GM21526 (cell line): ENCODE data around the gene NLRX1.
"Not testable (repeated sequence)": the region's sequence is repeated elsewhere in the genome, so short reads cannot be mapped to it uniquely, and the experiment has no call there.

Experiments used
- ATAC-seq: cut with Tn5 transposase; IDR thresholded peaks from one replicate; pipeline ENCODE4 v1.9.1; 2021; ENCODE audit warnings: moderate library complexity; ENCODE audit not compliant: unreplicated experiment, low FRiP score

The NLRX1 gene, protein sequence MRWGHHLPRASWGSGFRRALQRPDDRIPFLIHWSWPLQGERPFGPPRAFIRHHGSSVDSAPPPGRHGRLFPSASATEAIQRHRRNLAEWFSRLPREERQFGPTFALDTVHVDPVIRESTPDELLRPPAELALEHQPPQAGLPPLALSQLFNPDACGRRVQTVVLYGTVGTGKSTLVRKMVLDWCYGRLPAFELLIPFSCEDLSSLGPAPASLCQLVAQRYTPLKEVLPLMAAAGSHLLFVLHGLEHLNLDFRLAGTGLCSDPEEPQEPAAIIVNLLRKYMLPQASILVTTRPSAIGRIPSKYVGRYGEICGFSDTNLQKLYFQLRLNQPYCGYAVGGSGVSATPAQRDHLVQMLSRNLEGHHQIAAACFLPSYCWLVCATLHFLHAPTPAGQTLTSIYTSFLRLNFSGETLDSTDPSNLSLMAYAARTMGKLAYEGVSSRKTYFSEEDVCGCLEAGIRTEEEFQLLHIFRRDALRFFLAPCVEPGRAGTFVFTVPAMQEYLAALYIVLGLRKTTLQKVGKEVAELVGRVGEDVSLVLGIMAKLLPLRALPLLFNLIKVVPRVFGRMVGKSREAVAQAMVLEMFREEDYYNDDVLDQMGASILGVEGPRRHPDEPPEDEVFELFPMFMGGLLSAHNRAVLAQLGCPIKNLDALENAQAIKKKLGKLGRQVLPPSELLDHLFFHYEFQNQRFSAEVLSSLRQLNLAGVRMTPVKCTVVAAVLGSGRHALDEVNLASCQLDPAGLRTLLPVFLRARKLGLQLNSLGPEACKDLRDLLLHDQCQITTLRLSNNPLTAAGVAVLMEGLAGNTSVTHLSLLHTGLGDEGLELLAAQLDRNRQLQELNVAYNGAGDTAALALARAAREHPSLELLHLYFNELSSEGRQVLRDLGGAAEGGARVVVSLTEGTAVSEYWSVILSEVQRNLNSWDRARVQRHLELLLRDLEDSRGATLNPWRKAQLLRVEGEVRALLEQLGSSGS

DNA sequence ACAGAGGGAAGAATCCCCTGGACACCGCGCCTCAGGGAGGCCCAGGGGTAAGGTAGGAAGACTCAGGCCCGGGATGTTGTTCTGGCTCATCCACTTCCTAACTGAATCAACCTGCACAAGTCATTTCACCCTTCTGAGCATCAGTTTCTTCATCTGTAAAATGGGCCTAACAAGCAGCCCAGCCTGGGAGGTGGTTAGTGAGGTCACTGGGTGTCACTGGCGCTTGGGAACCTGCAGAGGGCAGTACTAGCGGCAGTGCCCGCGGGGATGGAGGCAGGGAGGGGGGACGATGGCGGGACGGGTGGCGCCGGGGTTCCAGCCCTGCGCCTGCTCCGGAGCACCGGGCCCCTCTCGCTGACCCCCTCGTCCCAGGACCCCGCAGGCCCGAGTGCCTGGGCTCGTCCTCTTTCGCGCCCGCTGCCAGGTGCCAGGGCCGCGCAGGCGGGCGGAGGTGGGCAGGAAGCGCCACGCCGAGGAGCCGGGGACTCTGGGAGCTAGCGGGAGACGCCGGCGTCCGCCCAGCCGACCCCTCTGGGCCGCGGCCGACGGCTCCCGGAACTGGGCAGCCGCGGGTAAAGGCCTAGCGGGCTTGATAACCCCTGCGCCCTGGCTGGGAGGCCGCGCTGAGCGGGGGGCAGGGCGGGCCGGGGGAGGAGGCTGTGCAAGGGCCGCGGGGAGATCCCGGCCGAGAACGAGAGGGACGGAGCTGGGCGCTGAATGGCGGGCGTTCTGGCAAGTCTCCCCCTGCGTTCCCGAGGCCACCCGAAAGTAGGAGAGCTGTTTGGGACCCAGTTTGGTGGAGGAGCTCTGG, at the start of gene NLRX1:
NLRX1 (plus strand) TSS at position 255 of the 811 bp plus-strand sequence. CDS start 2,679 bp downstream, outside the sequence.
- peak; percentile 87 for ATAC-seq

DNA sequence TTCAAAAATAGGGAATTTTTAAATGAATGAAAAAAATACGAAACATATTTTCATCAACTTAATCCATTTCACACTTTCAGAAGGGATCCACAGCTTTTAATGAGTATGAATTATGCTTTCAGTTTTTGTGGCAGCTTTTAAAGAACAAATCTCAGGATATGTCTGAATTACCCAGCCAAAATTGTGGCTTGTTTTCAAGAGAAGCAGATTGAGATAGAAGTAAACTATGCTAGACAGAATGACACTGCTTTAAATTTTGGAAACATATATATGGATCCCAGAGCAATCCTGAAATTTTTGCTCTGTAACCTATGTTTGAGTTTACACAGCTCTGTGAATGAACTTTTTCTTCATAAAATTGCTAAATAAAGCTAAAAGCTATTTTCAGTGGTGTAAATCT, 49.6 kb upstream of the NLRX1 start:
- ATAC-seq, result no peak

DNA sequence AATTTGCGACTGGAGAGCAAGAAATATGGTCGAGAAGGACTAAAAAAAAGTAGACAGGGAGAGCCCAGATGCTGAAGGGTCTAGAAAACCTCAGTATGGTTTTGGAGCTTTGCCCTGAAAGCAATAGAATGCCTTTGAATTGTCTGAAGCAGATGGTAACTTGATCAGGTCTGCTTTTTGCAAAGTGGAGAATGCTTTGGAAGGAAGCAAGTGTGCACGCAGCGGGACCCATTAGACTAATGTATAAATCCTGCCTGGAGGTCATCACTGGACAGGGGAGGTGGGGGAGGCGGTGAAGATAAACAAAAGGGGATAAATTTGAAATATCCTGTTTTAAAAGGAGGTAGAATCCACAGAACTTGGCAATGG, 47.9 kb upstream of the NLRX1 start:
- no peak for ATAC-seq

DNA sequence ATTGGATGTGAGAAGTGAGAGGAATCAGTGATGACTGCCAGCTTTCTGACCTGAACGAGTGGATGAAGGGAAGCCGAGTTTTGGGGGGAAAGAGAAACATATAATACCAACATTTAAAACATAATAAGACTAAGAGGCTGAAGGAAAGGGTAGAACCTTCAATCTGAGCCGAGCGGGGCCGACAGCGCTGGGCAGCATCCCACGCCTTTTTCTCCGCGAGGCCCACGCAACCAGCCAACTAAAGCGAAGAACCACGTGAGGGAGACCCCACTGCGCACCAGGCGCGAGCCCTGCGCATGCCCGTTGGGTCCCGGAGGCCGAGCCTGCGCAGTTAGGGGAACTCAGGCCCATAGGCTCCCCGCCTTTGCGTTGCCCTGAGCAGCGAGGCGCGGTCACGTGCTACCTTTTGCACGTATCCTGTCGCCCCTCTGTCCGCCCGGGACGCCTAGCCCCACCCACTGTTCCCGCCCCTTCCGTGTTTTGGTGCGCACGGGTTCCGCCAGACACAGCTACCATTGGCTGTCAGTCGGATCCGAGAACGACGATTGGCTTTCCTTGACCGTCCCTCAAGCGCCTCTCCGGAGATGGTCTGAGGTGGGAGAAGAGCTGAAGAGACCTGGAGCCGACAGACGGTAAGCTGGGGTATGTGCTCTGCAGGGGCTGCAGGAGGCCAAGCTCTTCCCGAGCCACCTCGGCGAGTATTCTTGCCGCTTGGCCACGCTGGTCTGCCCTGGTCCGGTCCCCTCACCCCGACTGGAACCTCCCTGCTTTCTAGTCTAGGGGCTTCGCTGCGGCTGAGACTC, 47.3 kb upstream of the NLRX1 start, which contains the start of gene HINFP:
HINFP (plus strand) TSS at position 573 of the 803 bp plus-strand sequence. CDS start 5,365 bp downstream, outside the sequence.
- ATAC-seq, result peak; percentile 94

DNA sequence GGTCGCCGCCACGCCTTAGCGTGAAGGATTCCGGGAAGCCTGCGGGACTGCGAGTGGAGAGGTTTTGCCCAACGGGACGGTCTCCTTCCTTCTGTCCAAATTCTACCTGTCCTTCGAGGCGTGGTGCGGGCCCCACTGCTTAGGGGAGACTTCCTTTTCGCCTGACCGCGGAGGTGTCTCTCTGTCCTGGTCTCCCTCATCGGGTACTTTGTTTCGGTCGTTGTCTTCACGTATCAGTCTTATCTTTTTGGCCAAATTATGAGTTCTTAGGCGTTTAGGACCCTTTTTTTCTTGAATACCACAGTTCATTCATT, 46.8 kb upstream of the NLRX1 start:
- ATAC-seq, result peak; percentile 17

DNA sequence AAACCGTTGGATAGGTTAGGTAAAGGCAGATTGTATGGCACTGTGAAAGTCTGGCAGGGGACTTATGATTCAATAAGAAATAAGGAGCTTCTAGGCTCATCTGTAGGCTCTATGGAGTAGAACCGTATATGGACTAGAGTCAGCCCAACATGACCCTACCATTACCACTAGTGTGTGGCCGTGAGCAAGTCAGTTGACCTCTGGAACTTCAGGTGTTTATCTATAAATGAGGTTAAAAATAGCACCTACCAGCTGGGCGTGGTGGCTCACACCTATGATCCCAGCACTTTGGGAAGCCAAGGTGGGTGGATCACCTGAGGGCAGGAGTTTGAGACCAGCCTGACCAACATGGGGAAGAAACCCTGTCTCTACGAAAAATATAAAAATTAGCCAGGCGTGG, 42.7 kb upstream of the NLRX1 start:
- no peak for ATAC-seq

DNA sequence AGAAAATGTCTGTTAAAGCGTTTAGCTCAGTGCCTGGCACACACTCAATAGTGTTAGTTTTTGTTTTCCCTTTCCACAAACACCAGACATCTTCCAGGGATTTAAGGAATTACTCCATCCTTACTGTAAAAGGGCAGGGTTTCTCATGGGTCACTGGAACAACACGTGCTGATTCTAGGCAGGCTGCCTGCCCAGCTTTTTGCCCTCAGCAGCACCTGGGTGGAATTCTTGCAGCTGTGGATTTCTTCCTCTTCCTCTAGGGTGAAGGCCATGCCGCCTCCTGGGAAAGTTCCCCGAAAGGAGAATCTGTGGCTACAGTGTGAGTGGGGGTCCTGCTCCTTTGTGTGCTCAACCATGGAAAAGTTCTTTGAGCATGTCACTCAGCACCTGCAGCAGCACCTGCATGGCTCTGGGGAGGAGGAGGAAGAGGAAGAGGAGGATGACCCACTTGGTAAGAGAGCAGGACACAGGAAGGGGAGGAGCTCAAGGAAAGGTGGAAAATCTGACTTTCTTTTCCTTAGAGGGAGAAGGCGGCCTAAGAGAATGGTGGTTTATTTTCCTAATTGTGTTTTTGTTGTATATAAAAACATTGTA, 41.8 kb upstream of the NLRX1 start:
- no peak for ATAC-seq

DNA sequence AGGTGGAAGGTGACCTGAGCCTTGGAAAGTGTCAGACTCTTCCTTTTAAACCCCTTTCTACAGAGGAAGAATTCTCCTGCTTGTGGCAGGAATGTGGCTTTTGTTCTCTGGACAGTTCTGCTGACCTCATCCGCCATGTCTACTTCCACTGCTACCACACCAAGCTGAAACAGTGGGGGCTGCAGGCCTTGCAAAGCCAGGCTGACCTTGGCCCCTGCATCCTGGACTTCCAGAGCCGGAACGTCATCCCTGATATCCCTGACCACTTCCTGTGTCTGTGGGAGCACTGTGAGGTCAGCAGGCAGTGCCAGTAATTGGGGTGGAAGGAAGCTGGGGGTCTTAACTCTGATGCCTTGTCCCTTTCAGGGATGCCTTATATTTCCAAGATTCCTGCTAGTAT, 37.9 kb upstream of the NLRX1 start:
- ATAC-seq, result no peak

DNA sequence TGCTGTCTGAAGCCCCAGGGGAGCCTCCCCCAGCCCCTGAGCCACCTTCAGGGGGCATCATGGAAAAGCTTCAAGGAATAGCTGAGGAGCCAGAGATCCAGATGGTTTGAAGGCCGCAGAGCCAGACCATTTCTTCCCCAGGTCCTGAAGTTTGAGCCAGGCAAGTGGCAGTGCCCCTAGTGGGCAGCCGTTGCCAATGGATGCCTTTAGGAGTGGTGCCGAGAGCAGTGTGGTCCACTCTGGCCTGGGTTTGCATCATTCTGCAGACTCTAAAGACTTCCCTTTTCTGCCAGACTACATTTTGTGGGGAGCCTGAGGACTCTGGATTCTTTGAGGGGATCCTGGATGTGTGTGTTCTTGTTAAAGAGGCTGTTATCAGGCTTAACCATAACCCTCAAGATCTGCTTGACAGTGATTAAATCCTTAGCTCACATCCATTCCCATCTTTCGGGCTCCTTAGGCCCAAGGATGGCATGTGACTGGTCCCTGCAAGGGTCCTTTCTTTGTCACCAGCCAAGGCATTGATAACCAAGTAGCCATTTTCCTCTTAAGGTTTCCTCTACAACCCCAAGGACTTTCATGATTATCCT, 34.0 kb upstream of the NLRX1 start:
- ATAC-seq, result no peak

DNA sequence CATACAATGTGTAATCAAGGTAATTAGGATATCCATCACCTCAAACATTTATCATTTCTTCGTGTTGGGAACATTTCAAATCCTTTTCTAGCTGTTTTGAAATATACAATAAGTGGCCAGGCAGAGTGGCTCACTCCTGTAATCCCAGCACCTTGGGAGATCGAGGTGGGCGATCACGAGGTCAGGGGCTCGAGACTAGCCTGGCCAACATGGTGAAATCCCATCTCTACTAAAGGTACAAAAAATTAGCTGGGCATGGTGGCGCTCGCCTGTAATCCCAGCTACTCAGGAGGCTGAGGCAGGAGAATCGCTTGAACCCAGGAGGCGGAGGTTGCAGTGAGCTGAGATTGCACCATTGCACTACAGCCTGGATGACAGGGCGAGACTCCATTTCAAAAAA, 29.2 kb upstream of the NLRX1 start:
- not testable (repeated sequence) for ATAC-seq

DNA sequence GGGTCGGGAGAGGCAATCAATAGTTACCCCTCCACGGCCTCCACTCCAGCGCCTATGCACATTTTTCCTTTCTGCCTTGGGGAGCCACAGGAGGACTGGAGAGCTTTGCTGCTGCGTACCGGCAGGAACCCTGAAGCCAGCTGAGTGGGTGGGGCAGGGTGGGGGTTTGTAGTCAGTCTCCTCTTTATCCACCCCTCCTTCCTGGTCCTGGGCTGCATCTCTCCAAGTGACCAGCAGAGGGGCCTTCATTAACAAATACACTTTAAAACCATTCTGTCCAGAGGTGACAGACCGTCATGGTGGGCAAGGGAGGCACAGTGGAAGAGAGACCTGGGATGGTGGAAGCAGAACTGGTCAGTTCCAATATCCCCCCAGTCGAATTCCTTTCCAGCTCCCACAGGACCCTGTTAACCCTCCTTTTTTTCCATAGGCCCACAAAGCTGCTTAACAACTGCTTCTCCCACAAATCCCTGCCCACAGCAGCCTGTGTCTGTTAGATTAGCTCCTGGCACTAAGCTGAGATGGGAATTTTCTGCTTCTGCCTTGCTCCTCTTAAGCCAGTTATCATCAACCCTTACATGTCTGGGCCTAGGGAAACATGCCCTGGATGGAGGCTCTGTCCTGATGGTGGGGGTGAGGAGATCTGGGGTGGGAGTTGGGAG, 23.6 kb upstream of the NLRX1 start:
- ATAC-seq, result no peak

DNA sequence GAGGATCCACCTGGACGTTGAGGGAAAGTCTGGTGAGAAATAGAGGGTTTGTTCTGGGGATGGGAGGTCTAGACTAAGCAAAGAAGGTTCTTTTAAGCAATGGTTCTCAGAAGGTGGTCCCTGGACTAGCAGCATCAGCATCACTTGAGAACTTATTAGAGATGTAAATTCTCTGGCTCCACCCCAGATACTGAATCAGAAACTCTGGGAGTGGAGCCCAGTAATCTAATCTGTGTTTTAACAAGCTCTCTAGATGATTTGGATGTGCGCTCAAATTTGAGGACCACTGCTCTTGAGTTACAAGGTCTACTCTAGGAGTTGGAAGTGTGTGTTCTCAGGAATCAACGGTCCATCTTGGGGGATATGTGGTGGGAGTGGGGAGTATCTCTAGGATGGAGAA, 23.0 kb upstream of the NLRX1 start:
- ATAC-seq, result no peak

DNA sequence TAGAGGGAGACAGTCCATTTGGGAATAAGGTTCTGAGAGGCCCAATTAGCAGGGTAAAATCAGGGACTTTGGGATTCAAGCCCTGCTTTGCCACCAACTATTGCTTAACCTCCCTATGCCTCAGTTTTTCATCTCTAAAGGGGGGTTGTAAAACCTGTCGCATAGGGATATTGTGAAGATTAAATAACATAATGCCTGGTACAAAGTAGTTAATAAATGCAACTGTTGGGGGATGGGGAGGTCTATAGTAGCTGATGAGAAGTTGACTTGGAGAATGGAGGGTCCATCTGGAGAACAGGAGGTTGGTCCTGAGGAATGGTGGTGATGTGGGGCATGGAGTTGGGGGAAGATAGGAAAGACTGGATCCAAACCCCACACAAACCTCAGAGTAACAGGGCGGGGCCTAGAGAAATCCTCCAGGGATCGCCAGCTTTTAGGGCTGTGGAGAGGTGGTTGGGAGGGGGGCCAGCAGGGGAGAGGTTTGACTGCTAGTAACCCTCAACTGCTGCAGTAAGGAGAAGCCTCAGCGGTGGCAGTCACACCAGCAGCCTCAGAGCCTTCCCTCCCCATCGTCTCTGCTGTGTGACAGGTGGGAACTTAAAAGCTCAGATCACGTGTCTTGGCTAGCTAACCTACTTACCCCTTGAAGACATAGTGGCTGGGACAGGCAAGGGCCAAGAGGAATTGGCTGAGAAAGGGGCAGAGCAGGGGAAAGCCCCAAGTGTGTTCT, 20.8 kb upstream of the NLRX1 start:
- no peak for ATAC-seq

DNA sequence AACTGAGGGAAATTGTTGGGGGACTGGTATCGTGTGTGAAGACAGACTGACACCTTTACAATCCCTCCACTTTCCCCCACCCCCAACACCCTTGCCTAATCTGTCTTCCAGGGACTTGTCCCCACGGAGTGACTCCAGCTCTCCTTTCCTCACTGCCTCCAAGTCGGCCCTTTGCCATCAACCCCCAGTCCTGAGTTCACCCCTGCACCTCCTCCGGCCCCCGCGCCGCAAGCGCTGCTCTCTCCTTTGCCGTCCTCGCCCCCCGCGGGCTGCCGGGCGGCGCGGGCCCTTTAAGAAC, 19.9 kb upstream of the NLRX1 start:
- no peak for ATAC-seq

DNA sequence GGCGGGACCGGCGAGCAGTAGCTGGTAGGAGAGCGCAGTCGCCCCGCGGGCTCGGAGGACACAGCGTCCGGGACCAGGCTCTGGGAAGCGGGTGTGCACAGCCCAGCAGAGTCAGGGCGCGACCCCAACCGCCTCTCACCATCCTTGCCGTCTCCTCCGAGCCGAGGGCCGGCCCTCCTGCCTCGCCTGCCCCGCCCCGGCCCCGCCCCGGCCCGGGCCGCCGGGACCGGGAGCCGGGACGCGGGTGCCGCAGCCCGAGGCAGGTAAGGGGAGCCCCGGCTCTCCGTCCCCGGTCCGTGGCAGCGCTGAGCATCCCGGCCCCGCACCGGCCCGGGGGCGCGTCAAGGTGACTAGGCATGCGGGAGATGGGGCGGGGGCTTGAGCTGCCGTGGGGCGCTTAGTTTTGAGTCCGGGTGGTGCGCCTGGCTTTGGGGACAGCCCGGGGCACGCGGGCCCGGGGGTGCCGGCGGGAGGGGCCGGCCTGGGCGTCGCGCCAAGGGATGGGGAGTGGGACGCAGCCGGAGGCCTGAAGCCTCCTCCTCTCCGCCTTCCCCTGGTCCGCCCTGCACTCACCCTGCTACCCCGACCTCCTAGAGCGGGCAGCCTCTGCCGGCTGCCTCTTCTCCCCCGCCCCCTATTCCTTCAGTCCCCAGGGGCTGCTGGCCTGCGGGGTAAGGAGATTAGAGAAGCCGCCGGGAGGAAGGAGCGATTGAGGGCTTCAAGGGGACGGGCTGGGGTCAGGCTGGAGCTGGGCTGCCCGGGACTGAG, 19.3 kb upstream of the NLRX1 start, which contains the start of gene ABCG4:
ABCG4 (plus strand) TSS at position 35 of the 768 bp plus-strand sequence. CDS start 914 bp downstream, outside the sequence.
- no peak for ATAC-seq

DNA sequence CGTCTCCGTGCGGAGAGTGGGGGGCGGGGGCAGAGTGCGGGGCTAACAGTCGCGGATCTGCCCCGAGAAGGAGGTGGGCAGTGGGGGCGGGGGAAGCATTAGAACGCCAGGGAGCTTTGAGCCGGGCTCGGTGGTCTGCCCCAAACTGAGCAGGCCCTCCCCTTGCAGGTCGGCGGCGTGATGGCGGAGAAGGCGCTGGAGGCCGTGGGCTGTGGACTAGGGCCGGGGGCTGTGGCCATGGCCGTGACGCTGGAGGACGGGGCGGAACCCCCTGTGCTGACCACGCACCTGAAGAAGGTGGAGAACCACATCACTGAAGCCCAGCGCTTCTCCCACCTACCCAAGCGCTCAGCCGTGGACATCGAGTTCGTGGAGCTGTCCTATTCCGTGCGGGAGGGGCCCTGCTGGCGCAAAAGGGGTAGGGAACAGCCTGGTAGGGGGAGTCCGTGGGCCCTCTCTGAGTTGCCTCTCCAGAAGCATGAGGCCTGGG, 18.7 kb upstream of the NLRX1 start:
- no peak for ATAC-seq

DNA sequence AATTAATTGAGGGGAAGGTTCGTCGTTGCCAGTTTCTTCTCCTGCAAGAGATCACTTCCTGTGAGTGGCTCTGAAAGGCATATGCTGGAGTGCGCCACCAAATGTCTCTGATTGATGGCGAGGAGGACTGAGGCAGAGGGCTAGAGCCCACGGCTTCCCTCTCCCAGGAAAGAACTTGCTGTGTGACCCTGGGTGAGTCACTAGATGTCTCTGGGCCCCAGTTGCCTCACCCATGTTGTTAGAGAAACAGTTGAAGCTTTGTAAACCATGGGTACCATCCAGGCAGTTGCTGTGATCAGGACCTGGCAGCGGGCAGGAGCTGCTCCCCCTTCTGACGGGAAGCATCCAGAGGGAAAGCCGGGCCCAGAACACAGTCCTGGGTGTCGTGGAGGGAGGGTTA, 16.5 kb upstream of the NLRX1 start:
- no peak for ATAC-seq
